Stimulated activated CD4-positive, alpha-beta T cell treated with anti-CD3 and anti-CD28 coated beads, Interleukin-12 subunit alpha, Interleukin-12 subunit beta, amount 100 ng/mL, for 24 hours (primary cell): ENCODE results near the gene SPATA2L.

Experiments used
- DNase-seq, 2 experiments: peaks; one replicate each; pipeline ENCODE4 v3.0.0-alpha.2; 2020; ENCODE audit warnings: low read depth in 2 of 2

Gene SPATA2L

GRCh38 chr16:89701425-89702406 is at the start of gene SPATA2L:
Gene SPATA2L, minus strand, starts transcription at chr16:89701705. Its CDS starts 473 bp downstream, at chr16:89701232.
- DNase-seq = peak; percentile 93 to 95

DNA sequence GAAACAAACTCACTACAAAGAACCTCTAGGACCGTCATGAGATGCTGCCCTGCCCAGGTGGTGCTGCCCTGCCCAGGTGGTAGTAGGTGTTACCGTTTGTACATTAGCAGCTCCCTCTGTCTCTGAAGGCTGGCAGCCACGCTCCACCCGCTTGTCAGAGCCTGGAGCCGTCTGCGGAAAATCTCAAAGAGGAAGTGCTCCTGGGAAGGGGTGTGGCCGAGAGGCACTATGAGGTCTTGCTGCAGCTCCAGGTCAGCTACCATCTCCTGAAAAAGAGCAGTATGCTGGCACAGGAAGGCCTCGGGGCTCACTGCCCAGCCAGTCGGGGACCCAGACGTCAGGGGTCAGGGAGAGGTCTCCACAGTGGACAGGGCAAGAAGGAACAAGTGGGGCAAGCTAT is 48.1 kb upstream of the SPATA2L start:
- no peak for DNase-seq

DNA sequence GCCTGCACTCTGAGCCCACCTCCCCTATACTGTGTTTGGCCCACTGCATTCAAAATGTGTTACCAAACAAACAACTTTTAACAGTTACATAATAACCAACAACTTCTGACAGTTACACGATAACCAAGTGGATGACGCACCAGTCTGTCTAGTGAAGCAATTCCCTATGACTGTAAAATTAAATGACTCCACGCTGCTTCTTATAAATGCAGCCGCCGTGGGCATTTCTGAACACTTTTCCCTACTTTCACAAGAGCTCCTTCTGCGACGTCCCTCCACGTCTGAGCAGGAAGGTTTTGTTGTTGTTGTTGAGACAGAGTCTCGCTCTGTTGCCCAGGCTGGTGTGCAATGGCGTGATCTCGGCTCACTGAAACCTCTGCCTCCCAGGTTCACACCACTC is 47.4 kb upstream of the SPATA2L start:
- DNase-seq = no peak

- no peak for DNase-seq
Observed at GRCh38 chr16:89748076-89748475, 46.6 kb upstream of the SPATA2L start.

DNA sequence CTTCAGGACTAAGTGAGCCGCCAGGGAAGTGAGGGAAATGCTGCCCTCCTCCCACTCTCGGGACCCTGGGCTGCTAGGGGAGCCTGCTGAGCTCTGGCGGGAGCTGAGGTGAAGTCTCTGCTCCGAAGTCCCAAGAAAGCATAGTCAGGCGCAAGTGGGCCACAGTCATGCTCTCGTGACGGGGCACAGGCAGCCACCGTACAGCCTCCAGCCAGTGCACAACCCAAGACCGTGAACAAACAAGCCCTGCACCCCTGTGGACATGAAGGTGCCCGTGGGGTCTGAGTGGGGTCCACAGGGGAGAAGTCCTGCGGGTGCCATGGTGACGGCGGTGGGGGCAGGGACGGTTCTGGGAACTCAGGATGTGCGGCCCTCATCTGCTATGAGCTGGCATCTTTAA is 44.5 kb upstream of the SPATA2L start:
- DNase-seq = no peak

DNA sequence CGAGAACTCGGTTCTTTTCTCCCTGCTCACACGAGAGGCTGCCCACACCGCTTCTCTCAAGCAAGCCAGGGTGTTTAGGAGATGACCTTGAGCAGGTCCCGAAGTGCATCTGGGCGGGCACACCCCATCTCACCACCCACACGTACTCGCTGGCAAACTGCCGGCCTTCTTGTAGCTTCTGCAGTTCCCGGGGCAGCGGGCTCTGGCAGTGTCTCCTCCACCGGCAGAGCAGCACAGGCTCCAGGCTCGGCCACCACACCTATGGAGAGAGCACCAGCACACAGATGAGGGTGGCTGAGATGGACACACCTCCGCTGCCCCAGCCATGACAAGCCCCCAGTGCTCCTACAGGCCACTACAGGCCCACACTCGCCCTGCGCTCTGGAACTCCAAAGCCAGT is 43.3 kb upstream of the SPATA2L start:
- DNase-seq = no peak

GRCh38 chr16:89742948-89743347 is 41.4 kb upstream of the SPATA2L start:
- DNase-seq = no peak

DNA sequence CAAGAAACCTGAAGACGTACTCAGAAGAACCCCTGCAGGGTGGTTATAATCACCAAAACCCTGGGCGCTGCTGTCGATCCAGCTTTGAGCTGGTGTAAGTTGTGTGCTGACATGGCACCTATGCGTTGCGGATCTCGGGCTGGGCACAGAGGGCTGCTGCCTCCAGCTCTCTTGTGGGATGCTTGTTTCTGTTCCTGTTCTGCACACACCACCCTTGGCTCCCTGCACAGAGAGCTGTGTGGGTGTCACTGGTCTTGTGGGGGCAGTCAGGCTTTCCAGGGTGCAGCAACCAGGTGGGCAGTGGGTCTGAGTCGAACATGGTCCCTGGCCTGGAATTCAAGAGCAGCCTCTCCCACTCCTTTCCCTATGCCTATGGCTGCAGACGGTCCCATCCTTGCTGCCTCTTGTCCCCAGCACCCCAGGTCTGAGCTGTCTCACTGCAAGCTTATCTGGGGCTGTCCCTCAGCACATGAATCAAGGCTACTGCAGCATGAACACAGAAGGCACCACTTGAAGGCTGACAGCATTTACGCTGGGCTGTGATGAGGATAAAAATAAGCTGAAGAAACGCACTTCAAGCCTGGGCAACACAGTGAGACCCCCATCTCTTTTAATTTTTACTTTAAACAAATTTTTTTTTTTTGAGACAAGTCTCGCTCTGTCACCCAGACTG is 40.0 kb upstream of the SPATA2L start:
- no peak for DNase-seq

- DNase-seq = no peak
Observed at GRCh38 chr16:89739383-89739782, 37.9 kb upstream of the SPATA2L start.

- DNase-seq = no peak
Observed at GRCh38 chr16:89738538-89739317, 37.2 kb upstream of the SPATA2L start.

DNA sequence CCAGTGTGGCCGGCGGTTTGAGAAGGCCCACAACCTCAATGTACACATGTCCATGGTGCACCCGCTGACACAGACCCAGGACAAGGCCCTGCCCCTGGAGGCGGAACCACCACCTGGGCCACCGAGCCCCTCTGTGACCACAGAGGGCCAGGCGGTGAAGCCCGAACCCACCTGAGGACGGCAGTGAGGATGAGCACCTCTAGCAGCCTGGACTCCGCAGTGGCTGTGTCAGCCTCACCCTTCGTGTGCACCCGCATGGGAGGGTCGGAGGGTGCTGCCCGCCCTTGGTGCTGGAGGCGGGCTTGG is 36.5 kb upstream of the SPATA2L start:
- no peak for DNase-seq

DNA sequence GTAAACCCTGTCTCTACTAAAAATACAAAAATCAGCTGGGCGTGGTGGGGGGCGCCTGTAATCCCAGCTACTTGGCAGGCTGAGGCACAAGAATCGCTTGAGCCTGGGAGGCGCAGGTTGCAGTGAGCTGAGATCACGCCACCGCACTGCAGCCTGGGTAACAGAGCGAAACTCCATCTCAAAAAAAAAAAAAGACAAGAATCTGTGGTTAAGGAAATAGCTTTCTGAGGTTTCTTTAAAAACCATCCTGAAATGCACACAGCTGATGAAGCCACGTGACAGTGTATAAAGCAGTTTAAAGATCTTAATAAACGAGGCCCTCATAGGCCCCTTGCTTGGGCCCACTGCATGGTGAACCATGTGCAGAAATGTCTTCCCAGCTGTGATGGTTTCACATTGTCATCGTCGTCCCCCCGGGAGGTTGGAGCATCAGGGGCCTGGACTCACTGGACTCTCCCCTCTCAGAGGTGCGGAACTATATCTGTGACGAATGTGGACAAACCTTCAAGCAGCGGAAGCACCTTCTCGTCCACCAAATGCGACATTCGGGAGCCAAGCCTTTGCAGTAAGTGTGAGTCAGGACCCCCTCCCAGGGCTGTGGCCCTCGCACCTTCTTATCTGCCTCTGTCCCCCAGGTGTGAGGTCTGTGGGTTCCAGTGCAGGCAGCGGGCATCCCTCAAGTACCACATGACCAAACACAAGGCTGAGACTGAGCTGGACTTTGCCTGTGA is 36.0 kb upstream of the SPATA2L start:
- DNase-seq = no peak

DNA sequence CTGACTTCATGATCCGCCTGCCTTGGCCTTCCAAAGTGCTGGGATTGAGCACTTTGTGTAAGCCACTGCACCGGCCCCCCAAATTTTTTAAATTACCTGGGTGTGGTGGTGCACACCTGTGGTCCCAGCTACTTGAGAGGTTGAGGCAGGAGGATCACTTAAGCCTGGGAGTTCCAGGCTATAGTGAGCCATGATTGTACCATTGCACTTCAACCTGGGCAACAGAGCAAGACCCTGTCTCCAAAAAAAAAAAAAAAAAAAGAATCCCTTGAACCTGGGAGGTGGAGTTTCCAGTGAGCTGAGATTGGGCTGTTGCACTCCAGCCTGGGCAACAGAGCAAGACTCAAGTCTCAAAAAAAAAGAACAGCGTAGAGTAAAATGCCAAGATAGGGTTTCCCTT is 35.0 kb upstream of the SPATA2L start:
- DNase-seq = no peak

DNA sequence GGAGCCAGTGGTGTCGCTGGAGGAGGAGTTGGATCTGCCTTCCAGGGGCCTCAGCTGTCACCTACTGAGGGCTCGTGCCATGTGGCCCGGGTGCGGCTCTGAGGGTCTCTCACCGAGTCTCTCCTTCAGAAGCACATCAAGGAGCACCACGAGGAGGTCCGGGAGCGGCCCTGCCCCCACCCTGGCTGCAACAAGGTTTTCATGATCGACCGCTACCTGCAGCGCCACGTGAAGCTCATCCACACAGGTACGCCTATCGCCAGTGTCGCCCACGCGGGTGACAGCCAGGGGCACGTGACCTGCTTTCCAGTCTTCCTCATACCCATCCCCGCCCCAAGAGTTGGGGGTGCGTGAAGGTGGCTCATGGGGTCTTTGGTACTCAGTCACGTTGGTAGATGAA is 32.3 kb upstream of the SPATA2L start:
- DNase-seq = no peak

DNA sequence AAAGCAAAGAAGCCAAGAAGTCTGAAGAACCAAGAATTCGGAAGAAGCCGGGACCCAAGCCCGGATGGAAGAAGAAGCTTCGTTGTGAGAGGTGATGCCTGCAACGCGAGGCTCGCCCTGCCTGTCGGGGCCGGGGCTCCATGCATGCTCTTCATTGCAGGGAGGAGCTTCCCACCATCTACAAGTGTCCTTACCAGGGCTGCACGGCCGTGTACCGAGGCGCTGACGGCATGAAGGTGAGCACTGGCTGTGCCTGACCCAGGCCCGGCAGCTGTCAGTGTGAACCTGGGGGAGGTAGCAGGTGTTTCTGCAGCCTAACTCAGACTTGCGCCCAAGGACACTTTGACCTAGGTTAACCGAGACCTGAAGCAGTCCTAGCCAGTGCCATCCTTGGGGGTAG is 31.8 kb upstream of the SPATA2L start:
- DNase-seq = no peak

DNA sequence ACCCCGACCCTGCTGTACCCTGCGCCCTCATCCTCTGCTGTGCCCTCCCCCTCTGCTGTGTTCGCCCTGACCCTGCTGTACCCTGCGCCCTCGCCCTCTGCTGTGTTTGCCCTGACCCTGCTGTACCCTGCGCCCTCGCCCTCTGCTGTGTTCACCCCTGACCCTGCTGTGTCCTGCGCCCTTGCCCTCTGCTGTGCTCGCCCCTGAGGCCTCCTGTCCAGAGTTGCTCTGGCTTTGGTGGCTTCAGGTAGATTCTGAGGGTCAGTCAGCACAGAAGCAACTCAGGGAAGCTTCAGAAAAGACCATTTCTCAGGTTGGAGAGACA is 31.4 kb upstream of the SPATA2L start:
- DNase-seq = no peak

DNA sequence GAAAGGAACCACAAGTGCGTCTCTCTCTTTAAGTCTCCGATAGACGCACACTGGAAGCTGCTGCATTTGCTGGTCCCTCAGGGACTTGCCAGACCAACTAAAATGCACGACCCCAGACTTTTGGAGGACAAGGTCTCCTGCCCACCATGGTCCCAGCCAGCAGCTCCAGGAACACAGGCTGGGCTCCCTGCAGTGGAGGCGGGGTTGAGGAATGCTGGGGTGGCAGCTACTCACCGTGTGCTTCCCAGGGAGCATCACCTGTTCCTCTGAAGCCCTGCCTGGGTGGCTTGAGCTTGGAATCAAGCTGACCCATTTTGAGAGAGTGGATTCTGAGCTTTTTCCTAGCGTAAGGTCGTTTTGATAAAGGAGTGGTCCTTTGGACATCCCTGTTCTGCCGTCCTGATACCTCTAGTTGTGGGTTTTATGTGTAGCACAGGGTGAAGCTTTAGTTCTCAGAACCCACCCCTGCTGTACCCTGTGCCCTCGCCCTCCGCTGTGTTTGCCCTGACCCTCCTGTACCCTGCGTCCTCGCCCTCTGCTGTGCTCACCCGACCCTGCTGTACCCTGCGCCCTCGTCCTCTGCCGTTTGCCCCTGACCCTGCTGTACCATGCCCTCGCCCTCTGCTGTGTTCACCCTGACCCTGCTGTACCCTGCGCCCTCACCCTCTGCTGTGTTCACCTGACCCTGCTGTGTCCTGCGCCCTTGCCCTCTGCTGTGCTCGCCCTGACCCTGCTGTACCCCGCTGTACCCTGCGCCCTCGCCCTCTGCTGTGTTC is 30.8 kb upstream of the SPATA2L start:
- DNase-seq = no peak

GRCh38 chr16:89730610-89731234 is 29.2 kb upstream of the SPATA2L start:
- no peak for DNase-seq

GRCh38 chr16:89729863-89730593 is 28.5 kb upstream of the SPATA2L start:
- DNase-seq = no peak

- no peak for DNase-seq
Observed at GRCh38 chr16:89729293-89729692, 27.8 kb upstream of the SPATA2L start.
